ENCODE data around the gene COX8C. TPM values are rescaled to one million over a fixed set of nuclear protein-coding genes. Genes with fewer than 3 reads are reported as not detected.

COX8C gene
- total RNA-seq, 3 donors from 2014 or later (not counting 1 experiment from before 2014, with no cell fraction given) = not detected

DNA sequence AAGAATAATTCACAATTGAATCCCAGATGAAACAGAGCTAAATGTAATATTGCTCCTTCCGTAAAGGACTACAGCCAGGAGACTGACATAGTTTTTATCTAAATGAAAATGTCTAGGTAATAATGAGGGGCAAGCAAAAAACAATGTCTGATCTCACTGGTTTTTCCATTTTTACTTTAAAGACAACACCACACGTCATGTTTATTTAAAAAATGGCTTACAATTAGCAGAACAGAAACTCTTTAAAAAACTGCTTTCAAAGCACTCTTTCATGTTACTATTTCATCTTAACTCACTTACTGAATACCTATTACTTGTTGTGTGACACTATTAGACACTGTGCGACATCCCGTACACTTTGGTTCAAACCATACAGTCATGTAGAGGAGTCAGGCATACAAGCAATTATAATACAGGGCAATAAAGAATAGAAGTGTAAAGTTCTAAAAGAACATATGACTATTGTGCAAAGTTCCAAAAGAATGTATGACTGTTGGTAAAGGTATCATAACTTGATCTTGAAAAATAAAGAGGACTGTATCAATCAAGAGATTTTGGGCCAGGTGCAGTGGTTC lies 23.3 kb upstream of the COX8C start:
- H3K36me3 Mint-ChIP-seq = no peaks in the 10 kb centered on the region
- no peak overlapping the region for H3K4me3 Mint-ChIP-seq

DNA sequence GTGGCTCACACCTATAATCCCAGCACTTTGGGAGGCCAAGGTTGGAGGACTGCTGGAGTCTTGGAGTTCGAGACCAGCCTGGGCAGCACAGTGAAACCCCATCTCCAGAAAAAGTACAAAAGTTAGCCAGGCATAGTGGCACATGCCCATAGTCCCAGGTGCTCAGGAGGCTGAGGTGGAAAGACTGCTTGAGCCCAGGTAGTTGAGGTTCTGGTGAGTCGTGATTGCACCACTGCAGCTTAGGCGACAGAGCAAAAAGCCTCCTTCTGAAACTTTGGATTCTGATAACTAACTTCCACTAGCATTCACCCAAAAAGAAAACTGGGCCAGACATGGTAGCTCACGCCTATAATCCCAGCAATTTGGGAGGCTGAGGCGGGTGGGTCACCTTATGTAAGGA lies 20.8 kb upstream of the COX8C start:
- Histone ChIP-seq H3K27me3 (ENCODE audit: control insufficient read depth, insufficient read depth, low read length) (no peaks in the 10 kb centered on the region), H3K36me3 (ENCODE audit: control insufficient read depth, insufficient read depth, low read length) (peaks cover 2% of the 10 kb centered on the region), H3K27ac (ENCODE audit: low read length) (no peak overlapping the region), H3K9me3 (ENCODE audit: control insufficient read depth, insufficient read depth, low read length) (no peaks in the 10 kb centered on the region), H3K4me3 (ENCODE audit: low read length) (no peak overlapping the region), H3K4me1 (ENCODE audit: control insufficient read depth, insufficient read depth, low read length) (peaks cover 2% of the 10 kb centered on the region)
- H3K27me3 Mint-ChIP-seq (ENCODE audit: low read depth in 2 of 2) = no peaks in the 10 kb centered on the region
- intact Hi-C loops (cut with micrococcal nuclease) = no loop called here
- TF ChIP-seq, protein P1, sequence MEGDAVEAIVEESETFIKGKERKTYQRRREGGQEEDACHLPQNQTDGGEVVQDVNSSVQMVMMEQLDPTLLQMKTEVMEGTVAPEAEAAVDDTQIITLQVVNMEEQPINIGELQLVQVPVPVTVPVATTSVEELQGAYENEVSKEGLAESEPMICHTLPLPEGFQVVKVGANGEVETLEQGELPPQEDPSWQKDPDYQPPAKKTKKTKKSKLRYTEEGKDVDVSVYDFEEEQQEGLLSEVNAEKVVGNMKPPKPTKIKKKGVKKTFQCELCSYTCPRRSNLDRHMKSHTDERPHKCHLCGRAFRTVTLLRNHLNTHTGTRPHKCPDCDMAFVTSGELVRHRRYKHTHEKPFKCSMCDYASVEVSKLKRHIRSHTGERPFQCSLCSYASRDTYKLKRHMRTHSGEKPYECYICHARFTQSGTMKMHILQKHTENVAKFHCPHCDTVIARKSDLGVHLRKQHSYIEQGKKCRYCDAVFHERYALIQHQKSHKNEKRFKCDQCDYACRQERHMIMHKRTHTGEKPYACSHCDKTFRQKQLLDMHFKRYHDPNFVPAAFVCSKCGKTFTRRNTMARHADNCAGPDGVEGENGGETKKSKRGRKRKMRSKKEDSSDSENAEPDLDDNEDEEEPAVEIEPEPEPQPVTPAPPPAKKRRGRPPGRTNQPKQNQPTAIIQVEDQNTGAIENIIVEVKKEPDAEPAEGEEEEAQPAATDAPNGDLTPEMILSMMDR (IDR thresholded peaks at IDR 0.05) = no peak
- H3K36me3 Mint-ChIP-seq = no peaks in the 10 kb centered on the region
- ATAC-seq = no peak
- peaks cover 48 to 50% of the 10 kb centered on the region in 2 donors for H3K4me1 Mint-ChIP-seq
- 96% methylated on average over 5 of the region's 5 CpGs for WGBS (ENCODE audit: insufficient coverage)
- no peak overlapping the region for H3K4me3 Mint-ChIP-seq
- no peaks in the 10 kb centered on the region for H3K9me3 Mint-ChIP-seq
- H3K27ac Mint-ChIP-seq = no peak overlapping the region
- DNase-seq = no peak

More for the DNA sequence above, 23.3 kb upstream of the COX8C start:
- Histone ChIP-seq H3K4me1 (ENCODE audit: control insufficient read depth, insufficient read depth, low read length) (no peaks in the 10 kb centered on the region), H3K27me3 (ENCODE audit: control insufficient read depth, insufficient read depth, low read length) (no peaks in the 10 kb centered on the region), H3K27ac (ENCODE audit: low read length) (no peak overlapping the region), H3K9me3 (ENCODE audit: control insufficient read depth, insufficient read depth, low read length) (no peaks in the 10 kb centered on the region), H3K36me3 (ENCODE audit: control insufficient read depth, insufficient read depth, low read length) (peaks cover 2% of the 10 kb centered on the region), H3K4me3 (ENCODE audit: low read length) (no peak overlapping the region)
- H3K9me3 Mint-ChIP-seq = no peaks in the 10 kb centered on the region
- TF ChIP-seq, protein P1 (IDR thresholded peaks at IDR 0.05) = no peak
- DNase-seq (no peak), ATAC-seq (no peak)
- peaks cover 46 to 54% of the 10 kb centered on the region in 2 donors for H3K4me1 Mint-ChIP-seq
- H3K27ac Mint-ChIP-seq = no peak overlapping the region
- intact Hi-C loops (cut with micrococcal nuclease) = no loop called here
- WGBS (ENCODE audit: insufficient coverage) = 91% methylated on average over 4 of the region's 4 CpGs
- no peaks in the 10 kb centered on the region for H3K27me3 Mint-ChIP-seq (ENCODE audit: low read depth in 2 of 2)

DNA sequence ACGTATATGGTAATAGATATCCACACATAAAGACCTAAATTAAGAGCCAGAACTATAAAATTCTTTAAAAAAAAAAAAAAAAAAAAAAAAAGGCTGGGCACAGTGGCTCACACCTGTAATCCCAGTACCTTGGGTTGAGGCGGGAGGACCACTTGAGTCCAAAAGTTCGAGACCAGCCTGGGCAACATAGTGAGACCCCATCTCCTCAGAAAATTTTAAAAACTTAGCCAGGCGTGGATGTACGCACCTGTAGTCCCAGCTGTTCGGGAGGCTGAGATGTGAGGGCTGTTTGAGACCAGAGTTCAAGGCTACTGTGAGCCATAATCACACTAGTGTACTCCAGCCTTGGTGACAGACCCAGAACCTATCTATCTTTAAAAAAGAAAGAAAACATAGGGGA lies 18.4 kb upstream of the COX8C start:
- WGBS (ENCODE audit: insufficient coverage) = 98% methylated on average over 5 of the region's 6 CpGs

More for the DNA sequence above, 18.4 kb upstream of the COX8C start:
- TF ChIP-seq, protein P1 (IDR thresholded peaks at IDR 0.05) = no peak
- intact Hi-C loops (cut with micrococcal nuclease) = no loop called here
- H3K27ac ChIP-seq (ENCODE audit: low read length) = no peak overlapping the region
- H3K36me3 ChIP-seq (ENCODE audit: control insufficient read depth, insufficient read depth, low read length) = peaks cover 2% of the 10 kb centered on the region
- no peak overlapping the region for H3K27ac Mint-ChIP-seq
- H3K9me3 Mint-ChIP-seq = no peaks in the 10 kb centered on the region
- no peaks in the 10 kb centered on the region for H3K27me3 Mint-ChIP-seq (ENCODE audit: low read depth in 2 of 2)
- ATAC-seq (no peak), DNase-seq (no peak)
- no peaks in the 10 kb centered on the region for H3K27me3 ChIP-seq (ENCODE audit: control insufficient read depth, insufficient read depth, low read length)
- no peak overlapping the region for H3K4me3 ChIP-seq (ENCODE audit: low read length)
- H3K9me3 ChIP-seq (ENCODE audit: control insufficient read depth, insufficient read depth, low read length) = no peaks in the 10 kb centered on the region
- H3K4me1 ChIP-seq (ENCODE audit: control insufficient read depth, insufficient read depth, low read length) = peaks cover 11% of the 10 kb centered on the region
- H3K4me3 Mint-ChIP-seq = no peak overlapping the region
- H3K4me1 Mint-ChIP-seq = peaks cover 50 to 56% of the 10 kb centered on the region in 2 donors
- no peaks in the 10 kb centered on the region for H3K36me3 Mint-ChIP-seq
